Measurements from ENCODE around the gene SLC6A17.

Gene SLC6A17

DNA sequence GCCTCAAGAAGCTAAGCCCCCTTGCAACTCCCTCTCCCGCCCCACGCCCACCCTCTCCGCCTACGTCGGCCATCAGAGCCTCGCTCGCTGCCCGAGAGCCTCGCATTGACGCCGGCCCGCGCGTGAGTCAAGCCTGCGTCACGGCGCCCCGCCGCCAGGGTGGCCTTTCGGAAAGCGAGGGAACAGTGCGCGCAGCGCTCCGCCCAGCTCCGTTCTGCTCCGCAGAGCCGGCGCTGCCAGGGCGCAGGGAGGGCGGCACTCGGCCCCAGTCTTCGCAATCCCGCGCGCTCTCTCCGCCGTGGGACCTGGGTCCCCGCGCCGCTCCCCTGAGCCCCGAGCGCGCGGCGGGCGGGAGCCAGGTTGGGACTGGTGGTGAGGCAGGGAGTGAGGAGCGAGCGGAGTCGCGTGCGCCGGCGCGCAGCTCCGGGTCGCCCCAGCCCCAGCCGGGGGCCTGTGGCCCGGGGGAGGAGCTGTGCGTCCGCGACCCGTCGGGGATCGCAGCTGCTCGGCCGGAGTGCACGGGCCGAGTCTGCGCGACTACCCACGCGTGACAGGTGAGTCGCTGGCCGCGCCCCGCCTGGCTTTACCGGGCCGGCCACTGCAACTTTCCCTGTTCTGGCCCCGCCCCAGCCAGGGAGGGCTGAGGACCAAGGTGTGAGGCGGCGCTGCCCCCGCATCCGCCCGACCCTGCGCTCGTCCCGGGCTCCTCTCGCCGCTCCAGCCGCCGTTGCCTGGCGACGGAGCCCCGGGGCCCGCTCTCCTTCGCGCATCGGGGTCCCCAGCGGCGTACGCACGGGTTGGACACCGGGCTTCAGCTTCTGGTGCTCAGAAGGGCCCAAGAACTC, at the start of gene SLC6A17:
Gene SLC6A17, plus strand, starts transcription at position 165 of the 845 bp plus-strand sequence. CDS start 16,436 bp downstream, outside the sequence.
- no peak within 1 kb of the TSS for H3K4me3 ChIP-seq (ENCODE audit: low read depth, low read length)
- DNase-seq (ENCODE audit: low read depth) = no peak
- TF ChIP-seq MYC (IDR thresholded peaks at IDR 0.05; ENCODE audit: low read depth, low read length) (no peak), POLR2A (IDR thresholded peaks at IDR 0.05; ENCODE audit: extremely low read depth, insufficient read length) (no peak)
- TF ChIP-seq, protein P1, sequence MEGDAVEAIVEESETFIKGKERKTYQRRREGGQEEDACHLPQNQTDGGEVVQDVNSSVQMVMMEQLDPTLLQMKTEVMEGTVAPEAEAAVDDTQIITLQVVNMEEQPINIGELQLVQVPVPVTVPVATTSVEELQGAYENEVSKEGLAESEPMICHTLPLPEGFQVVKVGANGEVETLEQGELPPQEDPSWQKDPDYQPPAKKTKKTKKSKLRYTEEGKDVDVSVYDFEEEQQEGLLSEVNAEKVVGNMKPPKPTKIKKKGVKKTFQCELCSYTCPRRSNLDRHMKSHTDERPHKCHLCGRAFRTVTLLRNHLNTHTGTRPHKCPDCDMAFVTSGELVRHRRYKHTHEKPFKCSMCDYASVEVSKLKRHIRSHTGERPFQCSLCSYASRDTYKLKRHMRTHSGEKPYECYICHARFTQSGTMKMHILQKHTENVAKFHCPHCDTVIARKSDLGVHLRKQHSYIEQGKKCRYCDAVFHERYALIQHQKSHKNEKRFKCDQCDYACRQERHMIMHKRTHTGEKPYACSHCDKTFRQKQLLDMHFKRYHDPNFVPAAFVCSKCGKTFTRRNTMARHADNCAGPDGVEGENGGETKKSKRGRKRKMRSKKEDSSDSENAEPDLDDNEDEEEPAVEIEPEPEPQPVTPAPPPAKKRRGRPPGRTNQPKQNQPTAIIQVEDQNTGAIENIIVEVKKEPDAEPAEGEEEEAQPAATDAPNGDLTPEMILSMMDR (IDR thresholded peaks at IDR 0.05; ENCODE audit: low read depth, low read length) = no peak
- TF ChIP-seq, protein P2, sequence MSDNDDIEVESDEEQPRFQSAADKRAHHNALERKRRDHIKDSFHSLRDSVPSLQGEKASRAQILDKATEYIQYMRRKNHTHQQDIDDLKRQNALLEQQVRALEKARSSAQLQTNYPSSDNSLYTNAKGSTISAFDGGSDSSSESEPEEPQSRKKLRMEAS (IDR thresholded peaks at IDR 0.05; ENCODE audit: low read depth, low read length) = no peak

DNA sequence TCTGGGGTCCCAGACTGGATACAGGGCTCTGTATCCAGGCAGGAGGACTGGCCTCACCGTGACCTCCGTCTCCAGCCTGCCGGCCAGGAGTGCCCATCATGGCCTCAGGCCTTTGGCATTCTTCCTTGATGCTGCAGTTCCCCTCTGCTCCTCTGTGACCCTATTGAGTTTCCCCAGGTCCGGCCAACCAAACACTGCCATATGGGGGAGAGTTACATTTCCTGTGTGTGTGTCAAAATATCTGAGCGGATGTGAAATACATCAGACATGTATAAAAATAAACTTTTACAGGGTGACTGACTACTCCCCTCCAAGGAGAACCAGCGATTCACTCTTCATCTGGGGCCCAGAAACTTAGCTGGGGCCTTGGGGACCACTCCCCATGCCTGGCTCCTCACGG, 48.2 kb upstream of the SLC6A17 start:
- no peak overlapping the region for H3K4me3 ChIP-seq (ENCODE audit: low read depth, low read length)
- TF ChIP-seq MYC (IDR thresholded peaks at IDR 0.05; ENCODE audit: low read depth, low read length) = no peak
- no peak for TF ChIP-seq POLR2A (IDR thresholded peaks at IDR 0.05; ENCODE audit: extremely low read depth, insufficient read length)
- TF ChIP-seq, protein P2 (IDR thresholded peaks at IDR 0.05; ENCODE audit: low read depth, low read length) = no peak
- TF ChIP-seq, protein P1 (IDR thresholded peaks at IDR 0.05; ENCODE audit: low read depth, low read length) = no peak
- DNase-seq (ENCODE audit: low read depth) = peak; percentile 75

DNA sequence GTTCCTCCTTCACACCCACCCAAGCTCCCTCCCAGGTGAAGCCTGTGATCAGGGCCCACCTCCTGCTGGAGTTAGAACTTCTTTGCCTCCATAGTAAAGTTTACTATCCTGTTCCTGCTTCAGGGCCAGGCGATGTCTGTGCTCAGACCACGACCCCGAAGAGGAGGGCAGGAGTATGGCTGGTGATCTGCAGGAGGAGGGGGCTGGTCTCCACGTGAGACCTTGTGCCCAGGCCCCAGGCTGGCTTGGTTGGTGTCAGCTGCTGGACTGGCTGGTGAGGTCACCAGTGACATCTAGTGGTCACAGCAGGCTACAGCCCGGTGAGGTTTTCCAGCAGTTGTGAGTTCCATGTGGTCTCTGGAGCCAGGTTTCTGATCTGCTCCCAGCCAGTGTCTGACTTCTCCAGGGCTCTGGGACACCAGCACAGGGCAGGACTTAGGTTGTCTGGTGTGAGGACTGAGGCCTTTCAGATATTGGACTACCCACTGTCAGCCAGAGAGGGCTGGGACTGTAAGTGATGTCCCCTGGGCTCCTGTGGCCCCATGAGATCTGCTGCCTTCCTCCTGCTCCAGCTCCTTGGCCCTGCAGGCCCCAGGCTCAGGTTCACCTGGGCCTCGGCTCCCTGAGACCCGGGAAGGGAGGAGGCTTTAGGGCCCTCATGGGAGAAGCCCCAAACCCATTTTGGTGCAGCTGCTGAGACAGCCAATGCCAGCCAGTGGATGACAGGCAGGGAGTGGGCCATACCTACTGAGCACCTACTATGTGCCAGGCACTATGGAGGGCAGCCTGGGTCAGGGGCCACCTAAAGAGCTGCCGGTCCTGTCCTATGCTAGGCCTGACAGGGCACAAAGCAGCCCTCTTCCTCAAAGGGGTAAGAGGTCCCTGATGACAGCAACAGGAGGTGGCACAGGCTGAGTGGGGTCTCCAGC, 44.0 kb upstream of the SLC6A17 start:
- TF ChIP-seq, protein P2 (IDR thresholded peaks at IDR 0.05; ENCODE audit: low read depth, low read length) = peak; percentile 87
- no peak for TF ChIP-seq POLR2A (IDR thresholded peaks at IDR 0.05; ENCODE audit: extremely low read depth, insufficient read length)
- TF ChIP-seq MYC (IDR thresholded peaks at IDR 0.05; ENCODE audit: low read depth, low read length) = peak; percentile 88
- TF ChIP-seq, protein P1 (IDR thresholded peaks at IDR 0.05; ENCODE audit: low read depth, low read length) = peak; percentile 90
- H3K4me3 ChIP-seq (ENCODE audit: low read depth, low read length) = no peak overlapping the region
- peak; percentile 78 for DNase-seq (ENCODE audit: low read depth)

DNA sequence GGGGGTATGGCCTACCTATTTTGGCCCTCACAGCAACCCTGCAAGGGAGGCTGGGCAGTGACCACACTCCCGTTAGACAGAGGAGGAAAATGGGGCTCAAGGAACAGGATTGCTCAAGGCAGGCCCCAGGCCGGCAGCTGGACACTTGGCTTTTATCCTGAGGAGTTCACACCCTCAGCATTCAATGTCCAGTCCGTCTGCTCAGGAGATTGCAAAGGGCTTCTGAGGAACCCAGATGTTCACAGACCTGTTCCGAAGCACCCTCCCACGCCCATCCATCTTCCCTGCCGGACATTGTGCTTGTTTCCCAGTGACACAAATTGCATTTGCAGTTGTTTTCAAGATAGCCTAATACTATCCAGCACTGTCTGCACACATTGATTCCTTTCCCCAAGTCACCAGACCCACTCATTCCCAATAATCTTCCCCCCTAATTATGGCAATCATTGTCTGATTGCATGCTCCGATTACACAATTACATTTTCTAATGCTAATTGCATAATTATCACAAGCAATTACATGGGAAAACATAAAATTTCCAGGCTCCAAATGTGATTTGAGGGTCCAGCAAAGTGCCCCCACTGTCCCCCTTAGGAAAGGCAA, 42.3 kb upstream of the SLC6A17 start:
- TF ChIP-seq MYC (IDR thresholded peaks at IDR 0.05; ENCODE audit: low read depth, low read length) = no peak
- no peak for TF ChIP-seq POLR2A (IDR thresholded peaks at IDR 0.05; ENCODE audit: extremely low read depth, insufficient read length)
- TF ChIP-seq, protein P2 (IDR thresholded peaks at IDR 0.05; ENCODE audit: low read depth, low read length) = no peak
- TF ChIP-seq, protein P1 (IDR thresholded peaks at IDR 0.05; ENCODE audit: low read depth, low read length) = no peak
- no peak for DNase-seq (ENCODE audit: low read depth)
- no peak overlapping the region for H3K4me3 ChIP-seq (ENCODE audit: low read depth, low read length)

DNA sequence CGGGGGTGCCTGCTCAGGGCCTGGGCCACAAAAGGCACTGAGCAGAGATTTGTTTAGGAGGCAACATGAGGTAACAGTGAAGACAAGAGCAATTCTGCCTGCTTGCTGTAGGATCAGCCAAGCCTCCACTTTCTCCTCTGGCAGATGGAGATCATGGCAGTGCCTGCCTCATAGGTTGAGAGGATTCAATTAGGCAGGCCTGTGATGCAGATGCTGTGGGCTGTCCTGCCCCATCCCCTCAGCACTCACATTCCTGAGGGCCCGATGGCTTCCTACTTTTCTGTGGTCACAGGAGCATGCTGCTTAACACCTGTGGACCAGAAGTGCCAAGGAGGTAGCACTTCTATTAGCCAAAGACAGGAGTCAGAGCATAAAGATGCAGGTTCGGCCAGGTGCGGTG, 39.2 kb upstream of the SLC6A17 start:
- H3K4me3 ChIP-seq (ENCODE audit: low read depth, low read length) = no peak overlapping the region
- TF ChIP-seq, protein P2 (IDR thresholded peaks at IDR 0.05; ENCODE audit: low read depth, low read length) = no peak
- TF ChIP-seq MYC (IDR thresholded peaks at IDR 0.05; ENCODE audit: low read depth, low read length) (no peak), POLR2A (IDR thresholded peaks at IDR 0.05; ENCODE audit: extremely low read depth, insufficient read length) (no peak)
- TF ChIP-seq, protein P1 (IDR thresholded peaks at IDR 0.05; ENCODE audit: low read depth, low read length) = no peak
- no peak for DNase-seq (ENCODE audit: low read depth)

Measured in NB4 (cell line).